Progenitor cell of endocrine pancreas (in vitro differentiated cells): ENCODE measurements around the gene IL1R2. TPM values are rescaled to one million over a fixed set of nuclear protein-coding genes. Genes with fewer than 3 reads are reported as not detected.

Experiments
- DNase-seq: peaks from one replicate; pipeline ENCODE4 v3.0.0; 2021; ENCODE audit warnings: low spot score; ENCODE audit not compliant: unreplicated experiment
- H3K27ac Mint-ChIP-seq: 2 replicates; pipeline ENCODE4 v1.8.0; 2021; ENCODE audit warnings: mild to moderate bottlenecking, moderate library complexity, mixed read lengths
- H3K27me3 Mint-ChIP-seq: 2 replicates; pipeline ENCODE4 v1.8.0; 2021; ENCODE audit warnings: mixed read lengths
- H3K36me3 Mint-ChIP-seq: 2 replicates; pipeline ENCODE4 v1.8.0; 2022; ENCODE audit warnings: mixed read lengths; ENCODE audit not compliant: insufficient read depth
- H3K4me1 Mint-ChIP-seq: 2 replicates; pipeline ENCODE4 v1.8.0; 2021; ENCODE audit warnings: low read depth, mixed read lengths
- H3K4me3 Mint-ChIP-seq: 2 replicates; pipeline ENCODE4 v1.8.0; 2021; ENCODE audit warnings: low read depth, mild to moderate bottlenecking, moderate library complexity, mixed read lengths
- H3K9me3 Mint-ChIP-seq: 2 replicates; pipeline ENCODE4 v1.8.0; 2021; ENCODE audit warnings: low read depth, mixed read lengths
- CTCF ChIP-seq: fragments of 200-600 bp; sonication (generic); IDR thresholded peaks from one replicate; pipeline ENCODE4 v1.5.0; 2021; ENCODE audit warnings: antibody characterized with exemption, mild to moderate bottlenecking; ENCODE audit not compliant: unreplicated experiment
- total RNA-seq: library from RNA; stranded (reverse); gene quantifications from 2 replicates; pipeline ENCODE4 v1.2.1, GENCODE V29; 2021

Gene IL1R2
- total RNA-seq, 1 donor from 2014 or later = not detected

DNA sequence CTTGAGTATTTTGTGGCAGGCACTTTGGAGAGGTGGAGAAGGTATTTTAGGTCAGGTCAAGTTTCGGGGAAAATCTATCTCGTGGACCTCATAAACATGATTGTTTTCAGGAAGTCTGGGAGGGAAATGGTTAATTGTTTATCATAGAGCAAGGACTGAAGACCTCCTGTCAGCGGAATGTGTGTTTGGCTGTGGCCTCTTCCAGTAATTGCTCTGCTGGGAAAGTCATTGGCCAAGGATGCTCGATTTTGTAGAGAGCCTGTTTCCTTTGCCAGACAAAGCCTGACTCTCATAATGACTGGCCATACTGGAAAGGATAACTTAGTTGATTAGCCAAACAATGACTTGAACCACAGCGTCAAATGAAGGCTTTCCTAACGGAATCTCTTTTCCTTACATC, 30.0 kb downstream of the IL1R2 start:
- Mint-ChIP-seq H3K9me3 (no peaks in the 10 kb centered on the region), H3K36me3 (no peaks in the 10 kb centered on the region), H3K27ac (no peak overlapping the region), H3K27me3 (peaks cover 10% of the 10 kb centered on the region), H3K4me3 (no peak overlapping the region), H3K4me1 (peaks cover 10% of the 10 kb centered on the region)
- no peak for TF ChIP-seq CTCF
- DNase-seq = no peak

DNA sequence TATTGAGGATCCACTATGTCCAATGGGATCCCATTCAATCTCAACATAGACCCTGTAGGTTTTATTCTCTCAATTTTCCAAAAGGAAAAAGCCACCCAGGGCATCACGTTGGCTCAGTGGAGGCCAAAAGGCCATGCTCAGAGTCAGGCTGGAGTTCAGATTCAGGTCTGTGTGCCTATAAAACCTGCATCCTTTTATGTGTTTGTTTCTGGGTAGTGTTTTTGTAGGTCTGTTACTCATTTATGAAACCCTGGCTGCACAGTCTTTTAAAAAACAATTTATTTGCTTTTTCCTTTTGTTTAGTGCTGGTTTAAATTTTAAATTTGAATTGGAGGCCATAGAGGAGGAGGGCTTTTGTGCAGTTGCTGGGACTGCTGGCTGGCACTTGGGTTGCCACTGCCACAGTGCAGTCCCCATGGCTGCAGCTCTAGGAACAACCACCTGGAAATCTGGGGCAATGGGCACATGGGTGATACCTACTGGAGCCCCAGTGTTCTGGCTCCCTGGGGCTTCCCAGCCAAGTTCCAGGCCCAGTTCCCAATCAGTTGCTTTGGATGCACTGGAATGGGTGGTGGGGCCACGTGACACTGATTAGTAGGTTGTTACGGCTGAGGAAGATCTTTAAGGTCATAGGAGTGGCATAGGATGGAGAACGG, 31.3 kb downstream of the IL1R2 start:
- H3K4me1 Mint-ChIP-seq = peaks cover 16% of the 10 kb centered on the region
- H3K9me3 Mint-ChIP-seq = no peaks in the 10 kb centered on the region
- TF ChIP-seq CTCF = no peak
- H3K27ac Mint-ChIP-seq = peak overlapping the region; percentile 70
- no peaks in the 10 kb centered on the region for H3K36me3 Mint-ChIP-seq
- H3K27me3 Mint-ChIP-seq = peaks cover 10% of the 10 kb centered on the region
- no peak overlapping the region for H3K4me3 Mint-ChIP-seq
- no peak for DNase-seq

DNA sequence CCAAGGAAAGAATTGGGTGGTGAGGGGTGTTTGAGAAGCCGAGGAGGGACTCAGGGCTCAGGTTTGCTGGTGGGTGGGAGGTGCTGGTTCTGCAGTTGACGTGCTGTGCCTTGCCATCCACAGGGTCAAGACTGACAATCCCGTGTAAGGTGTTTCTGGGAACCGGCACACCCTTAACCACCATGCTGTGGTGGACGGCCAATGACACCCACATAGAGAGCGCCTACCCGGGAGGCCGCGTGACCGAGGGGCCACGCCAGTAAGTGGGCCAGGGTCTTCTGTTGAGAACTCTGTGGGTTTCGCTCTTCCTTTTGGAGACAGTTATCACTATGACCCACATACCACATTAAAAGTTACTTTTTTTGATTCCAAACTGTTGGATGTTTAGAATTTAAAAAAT, 32.6 kb downstream of the IL1R2 start:
- no peak for TF ChIP-seq CTCF
- no peak for DNase-seq
- Mint-ChIP-seq H3K4me1 (peaks cover 18% of the 10 kb centered on the region), H3K36me3 (no peaks in the 10 kb centered on the region), H3K4me3 (no peak overlapping the region), H3K27ac (no peak overlapping the region), H3K9me3 (no peaks in the 10 kb centered on the region), H3K27me3 (peaks cover 7% of the 10 kb centered on the region)

DNA sequence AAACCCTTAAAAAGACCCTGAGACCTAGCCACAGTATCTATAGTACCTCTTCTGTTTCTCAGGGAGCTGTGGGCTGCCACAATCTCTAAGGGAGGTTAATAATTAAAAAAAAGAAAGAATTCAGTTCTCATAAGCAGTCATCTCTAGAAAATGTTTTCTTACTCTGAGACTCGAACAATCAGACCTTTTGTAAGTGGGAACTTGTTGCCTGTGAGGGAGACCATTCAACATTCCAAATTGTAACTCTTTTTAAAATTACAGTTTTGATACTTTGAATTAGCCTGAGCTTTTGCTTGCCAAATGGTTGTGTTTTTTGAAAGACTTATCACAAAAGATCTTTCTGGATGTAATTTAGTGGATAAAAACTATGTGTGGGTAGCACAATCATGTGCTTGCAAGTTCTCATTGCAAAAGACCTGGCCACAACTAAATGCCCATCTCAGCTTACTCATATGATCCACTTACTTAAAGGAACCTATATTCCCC, 33.3 kb downstream of the IL1R2 start:
- Mint-ChIP-seq H3K4me1 (peaks cover 18% of the 10 kb centered on the region), H3K4me3 (no peak overlapping the region), H3K27ac (no peak overlapping the region), H3K27me3 (peaks cover 3% of the 10 kb centered on the region), H3K36me3 (no peaks in the 10 kb centered on the region), H3K9me3 (no peaks in the 10 kb centered on the region)
- DNase-seq = no peak
- TF ChIP-seq CTCF = no peak

- H3K27ac Mint-ChIP-seq = no peak overlapping the region
- no peaks in the 10 kb centered on the region for H3K27me3 Mint-ChIP-seq
- H3K4me3 Mint-ChIP-seq = no peak overlapping the region
- no peaks in the 10 kb centered on the region for H3K36me3 Mint-ChIP-seq
- TF ChIP-seq CTCF = no peak
- peaks cover 18% of the 10 kb centered on the region for H3K4me1 Mint-ChIP-seq
- no peak for DNase-seq
- no peaks in the 10 kb centered on the region for H3K9me3 Mint-ChIP-seq
Measured at GRCh38 chr2:102025583-102026267, 34.0 kb downstream of the IL1R2 start.
